Measurements from ENCODE around the gene DDX24.
A peak's percentile ranks its signal among the peaks of the same experiment; 100 is the strongest.

Gene DDX24

GRCh38 chr14:94048691-94049624, 32.0 kb downstream of the DDX24 start:
- DNase-seq (ENCODE audit: low read depth in 2 of 2): no peak

GRCh38 chr14:94047581-94047980, 33.4 kb downstream of the DDX24 start:
- DNase-seq (ENCODE audit: low read depth in 2 of 2): no peak

DNA sequence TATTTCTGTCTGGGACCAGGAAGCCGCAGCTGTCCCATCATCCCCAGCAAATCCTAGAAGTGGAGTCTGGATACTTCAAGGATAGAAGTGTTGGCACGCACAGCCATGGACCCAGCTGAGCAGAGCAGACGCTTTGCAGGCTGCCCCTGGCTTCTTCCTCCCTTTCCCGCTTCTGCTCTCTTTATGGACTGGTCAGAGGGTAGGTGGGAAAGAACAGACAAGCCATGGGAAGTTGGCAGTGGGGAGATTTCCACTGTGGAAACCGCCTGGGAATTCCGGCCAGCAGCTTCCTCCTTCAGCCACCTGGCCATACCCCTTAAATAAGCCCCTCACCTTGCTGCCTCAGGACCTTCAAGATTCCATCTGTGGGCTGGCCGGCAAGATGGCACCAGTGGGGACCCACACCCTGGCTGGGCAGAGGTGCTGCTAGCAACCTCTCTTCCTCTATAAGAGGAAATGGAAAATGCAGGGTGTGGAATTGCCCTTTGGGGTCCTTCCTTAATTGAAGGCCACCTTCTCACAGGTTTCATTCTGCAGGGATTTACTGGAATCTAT, 34.2 kb downstream of the DDX24 start:
- no peak for DNase-seq (ENCODE audit: low read depth in 2 of 2)

DNA sequence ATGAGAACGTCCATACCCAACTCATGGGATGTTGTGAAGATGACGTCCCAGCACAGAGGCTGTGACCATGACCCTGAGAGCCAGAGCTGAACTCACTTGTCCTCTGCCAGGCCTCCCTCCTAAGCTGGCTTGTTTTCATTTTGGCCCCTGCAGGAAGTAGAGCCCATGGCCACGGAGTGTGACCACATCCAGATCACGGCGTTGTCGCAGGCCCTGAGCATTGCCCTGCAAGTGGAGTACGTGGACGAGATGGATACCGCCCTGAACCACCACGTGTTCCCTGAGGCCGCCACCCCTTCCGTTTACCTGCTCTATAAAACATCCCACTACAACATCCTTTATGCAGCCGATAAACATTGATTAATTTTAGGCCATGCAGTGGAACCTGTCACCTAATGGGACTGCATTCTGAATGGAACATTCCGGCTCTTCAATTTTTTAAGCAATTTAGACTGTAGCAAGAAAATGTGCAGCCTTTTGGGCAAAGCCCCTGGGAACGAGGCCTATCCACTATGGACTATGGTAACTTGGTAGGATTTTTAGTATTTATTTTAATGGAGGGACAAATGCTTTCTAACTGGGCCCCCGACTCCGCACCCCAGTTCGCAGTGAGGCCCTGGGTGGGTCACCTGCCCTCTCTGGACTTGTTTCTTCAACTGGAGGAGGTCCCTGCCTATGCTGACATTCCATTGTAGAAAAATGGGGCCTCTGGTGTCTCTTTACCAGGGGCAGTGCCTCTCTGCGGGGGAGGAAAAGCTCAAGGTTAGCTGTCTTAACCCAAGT, 35.2 kb downstream of the DDX24 start:
- DNase-seq (ENCODE audit: low read depth in 2 of 2): no peak

DNA sequence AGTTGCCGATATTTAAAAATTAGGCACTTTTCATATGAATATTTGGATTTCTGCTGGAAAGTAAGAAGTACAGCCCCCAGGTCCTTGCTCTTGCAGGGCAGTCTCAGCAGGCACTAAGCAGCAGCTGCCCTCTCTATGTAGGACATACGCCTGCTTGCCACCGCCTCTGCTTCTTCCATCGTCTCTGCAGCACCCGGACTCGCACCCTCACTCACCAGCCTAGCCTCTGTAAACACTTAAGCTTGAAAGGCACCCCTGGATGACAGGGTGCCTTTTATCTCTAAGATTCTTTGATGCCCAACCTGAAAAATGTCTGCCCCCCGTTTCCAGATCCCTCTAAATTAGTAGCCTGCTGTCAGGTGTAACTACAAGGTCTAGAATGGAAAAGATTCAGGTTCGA, 35.9 kb downstream of the DDX24 start:
- no peak for DNase-seq (ENCODE audit: low read depth in 2 of 2)

GRCh38 chr14:94044476-94045091, 36.4 kb downstream of the DDX24 start:
- DNase-seq (ENCODE audit: low read depth in 2 of 2): no peak

DNA sequence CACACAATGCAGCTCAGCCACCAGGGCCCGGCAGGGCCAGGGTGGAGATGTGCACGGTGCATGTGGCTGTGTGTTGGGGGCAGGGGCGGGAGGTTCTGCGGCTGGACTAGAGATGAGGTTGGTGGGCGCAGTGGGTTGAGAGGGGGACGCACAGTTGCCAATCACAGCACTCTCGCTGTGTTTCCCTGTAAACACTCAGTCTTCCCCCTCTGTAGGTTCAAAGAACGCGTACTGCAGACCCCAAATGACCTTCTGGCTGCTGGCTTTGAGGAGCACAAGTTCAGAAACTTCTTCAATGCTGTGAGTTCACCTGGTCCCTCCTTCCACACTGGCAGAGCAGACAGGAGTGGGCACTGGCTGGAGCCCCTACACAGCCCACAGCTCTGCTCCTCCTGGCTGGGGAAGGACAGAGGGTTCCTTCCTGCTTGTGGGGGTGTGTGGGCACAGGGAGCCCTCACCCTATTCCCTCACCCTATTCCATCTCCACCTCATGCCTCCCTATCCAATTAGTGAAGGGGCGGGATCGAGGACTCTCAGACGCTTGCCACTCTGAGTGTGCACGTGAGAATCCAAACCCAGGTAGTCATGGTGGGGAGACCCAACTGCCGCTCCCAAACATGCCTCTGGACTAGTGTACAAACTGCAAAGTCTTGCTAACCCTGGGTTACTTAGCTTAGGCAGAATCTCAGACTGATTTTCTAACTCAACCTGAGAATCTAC, 37.1 kb downstream of the DDX24 start:
- no peak for DNase-seq (ENCODE audit: low read depth in 2 of 2)

GRCh38 chr14:94043111-94043755, 37.8 kb downstream of the DDX24 start:
- no peak for DNase-seq (ENCODE audit: low read depth in 2 of 2)

GRCh38 chr14:94042433-94043091, 38.4 kb downstream of the DDX24 start:
- DNase-seq (ENCODE audit: low read depth in 2 of 2): no peak

- DNase-seq (ENCODE audit: low read depth in 2 of 2): no peak
Observed at GRCh38 chr14:94041551-94042346, 39.3 kb downstream of the DDX24 start.

GRCh38 chr14:94040796-94041195, 40.2 kb downstream of the DDX24 start:
- no peak for DNase-seq (ENCODE audit: low read depth in 2 of 2)

- DNase-seq (ENCODE audit: low read depth in 2 of 2): no peak
Observed at GRCh38 chr14:94040247-94040646, 40.8 kb downstream of the DDX24 start.

- no peak for DNase-seq (ENCODE audit: low read depth in 2 of 2)
Observed at GRCh38 chr14:94038921-94039629, 41.9 kb downstream of the DDX24 start.

GRCh38 chr14:94038510-94038909, 42.5 kb downstream of the DDX24 start:
- no peak for DNase-seq (ENCODE audit: low read depth in 2 of 2)

DNA sequence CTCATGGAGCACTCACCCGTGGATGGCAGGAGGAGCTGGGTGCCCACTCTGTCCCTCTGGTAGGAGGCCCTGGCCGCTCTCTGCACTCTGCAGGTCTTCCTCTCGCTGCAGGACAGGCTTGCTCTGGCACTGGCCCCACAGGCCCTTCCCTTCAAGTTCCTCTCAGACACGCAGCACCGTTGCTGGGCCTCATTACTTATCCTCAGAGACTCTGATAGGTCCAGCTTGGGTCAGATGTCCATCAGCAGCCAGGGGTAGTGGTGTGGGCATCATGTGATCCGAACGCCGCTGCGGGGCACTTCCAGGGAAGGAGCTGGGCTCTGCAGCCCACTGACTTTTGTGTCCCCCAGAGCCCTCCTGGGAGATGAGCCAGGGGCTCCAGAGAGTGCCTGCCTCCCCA, 43.0 kb downstream of the DDX24 start:
- no peak for DNase-seq (ENCODE audit: low read depth in 2 of 2)

- peak; percentile 26 to 28 for DNase-seq (ENCODE audit: low read depth in 2 of 2)
Observed at GRCh38 chr14:94036313-94037167, 44.5 kb downstream of the DDX24 start.

DNA sequence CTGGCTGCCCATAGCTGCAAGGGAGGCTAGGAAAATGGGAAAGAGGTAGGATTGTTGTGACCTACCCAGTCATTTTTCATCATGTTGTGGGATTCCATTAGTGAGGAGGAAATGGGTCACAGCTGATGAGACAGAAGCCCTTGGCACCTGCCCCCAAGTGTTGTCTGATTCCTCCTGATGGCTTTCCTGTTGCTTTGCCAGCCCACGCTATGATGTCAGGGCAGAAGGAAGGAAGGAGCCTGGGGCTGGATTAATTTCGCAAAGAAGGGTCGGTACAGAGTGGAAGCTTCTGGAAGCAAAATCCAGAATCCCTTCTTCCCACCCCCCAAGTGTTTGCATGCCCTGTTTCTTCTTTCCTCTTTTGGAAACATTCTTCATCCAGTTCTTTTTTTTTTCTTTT, 46.1 kb downstream of the DDX24 start:
- no peak for DNase-seq (ENCODE audit: low read depth in 2 of 2)

- DNase-seq (ENCODE audit: low read depth in 2 of 2): no peak
Observed at GRCh38 chr14:94031883-94032279, 49.1 kb downstream of the DDX24 start.
